ENCODE results near the gene GABRD.
"Not testable (repeated sequence)": the region's sequence is repeated elsewhere in the genome, so short reads cannot be mapped to it uniquely, and the experiment has no call there.

Gene GABRD

GRCh38 chr1:2019172-2019543 is at the start of gene GABRD:
Gene GABRD, plus strand, starts transcription at chr1:2019345. Its CDS starts 79 bp downstream, at chr1:2019424.
- DNase-seq (ENCODE audit: low read depth in 2 of 2), result peak; percentile 5 to 22

GRCh38 chr1:1969505-1969900 is 49.6 kb upstream of the GABRD start:
- DNase-seq (ENCODE audit: low read depth in 2 of 2), result no peak

- DNase-seq (ENCODE audit: low read depth in 2 of 2), result no peak
Measured at GRCh38 chr1:1969953-1970716, 49.0 kb upstream of the GABRD start.

- no peak for DNase-seq (ENCODE audit: low read depth in 2 of 2)
Measured at GRCh38 chr1:1971017-1971416, 48.1 kb upstream of the GABRD start.

- no peak for DNase-seq (ENCODE audit: low read depth in 2 of 2)
Measured at GRCh38 chr1:1971688-1972087, 47.5 kb upstream of the GABRD start.

GRCh38 chr1:1972976-1973715 is 46.0 kb upstream of the GABRD start:
- DNase-seq (ENCODE audit: low read depth in 2 of 2), result no peak

GRCh38 chr1:1973716-1974642 is 45.2 kb upstream of the GABRD start:
- no peak for DNase-seq (ENCODE audit: low read depth in 2 of 2)

GRCh38 chr1:1974834-1975233 is 44.3 kb upstream of the GABRD start:
- DNase-seq (ENCODE audit: low read depth in 2 of 2), result no peak

- DNase-seq (ENCODE audit: low read depth in 2 of 2), result no peak
Measured at GRCh38 chr1:1975535-1975934, 43.6 kb upstream of the GABRD start.

- no peak for DNase-seq (ENCODE audit: low read depth in 2 of 2)
Measured at GRCh38 chr1:1976031-1976430, 43.1 kb upstream of the GABRD start.

GRCh38 chr1:1978108-1978507 is 41.0 kb upstream of the GABRD start:
- no peak for DNase-seq (ENCODE audit: low read depth in 2 of 2)

- DNase-seq (ENCODE audit: low read depth in 2 of 2), result not testable (repeated sequence)
Measured at GRCh38 chr1:1978690-1979481, 40.3 kb upstream of the GABRD start.

- no peak for DNase-seq (ENCODE audit: low read depth in 2 of 2)
Measured at GRCh38 chr1:1979482-1980165, 39.5 kb upstream of the GABRD start.

GRCh38 chr1:1980467-1981141 is 38.5 kb upstream of the GABRD start:
- no peak for DNase-seq (ENCODE audit: low read depth in 2 of 2)

GRCh38 chr1:1981142-1981500 is 38.0 kb upstream of the GABRD start:
- no peak for DNase-seq (ENCODE audit: low read depth in 2 of 2)

- DNase-seq (ENCODE audit: low read depth in 2 of 2), result not testable (repeated sequence)
Measured at GRCh38 chr1:1981631-1982327, 37.4 kb upstream of the GABRD start.

- no peak for DNase-seq (ENCODE audit: low read depth in 2 of 2)
Measured at GRCh38 chr1:1982379-1983232, 36.5 kb upstream of the GABRD start.

GRCh38 chr1:1984560-1985070 is 34.5 kb upstream of the GABRD start:
- DNase-seq (ENCODE audit: low read depth in 2 of 2), result no peak
